NCI-H2171 (cell line): ENCODE data around the gene ZC3H10.
"Not testable (repeated sequence)": the region's sequence is repeated elsewhere in the genome, so short reads cannot be mapped to it uniquely, and the experiment has no call there.

Source experiments
- DNase-seq: peaks from one replicate; lab custom pipeline; 2025; lab: John Stamatoyannopoulos, UW

Gene ZC3H10

GRCh38 chr12:56154818-56155217, 36.8 kb downstream of the ZC3H10 start:
- no peak for DNase-seq

- no peak for DNase-seq
Observed at GRCh38 chr12:56155256-56155845, 37.3 kb downstream of the ZC3H10 start.

DNA sequence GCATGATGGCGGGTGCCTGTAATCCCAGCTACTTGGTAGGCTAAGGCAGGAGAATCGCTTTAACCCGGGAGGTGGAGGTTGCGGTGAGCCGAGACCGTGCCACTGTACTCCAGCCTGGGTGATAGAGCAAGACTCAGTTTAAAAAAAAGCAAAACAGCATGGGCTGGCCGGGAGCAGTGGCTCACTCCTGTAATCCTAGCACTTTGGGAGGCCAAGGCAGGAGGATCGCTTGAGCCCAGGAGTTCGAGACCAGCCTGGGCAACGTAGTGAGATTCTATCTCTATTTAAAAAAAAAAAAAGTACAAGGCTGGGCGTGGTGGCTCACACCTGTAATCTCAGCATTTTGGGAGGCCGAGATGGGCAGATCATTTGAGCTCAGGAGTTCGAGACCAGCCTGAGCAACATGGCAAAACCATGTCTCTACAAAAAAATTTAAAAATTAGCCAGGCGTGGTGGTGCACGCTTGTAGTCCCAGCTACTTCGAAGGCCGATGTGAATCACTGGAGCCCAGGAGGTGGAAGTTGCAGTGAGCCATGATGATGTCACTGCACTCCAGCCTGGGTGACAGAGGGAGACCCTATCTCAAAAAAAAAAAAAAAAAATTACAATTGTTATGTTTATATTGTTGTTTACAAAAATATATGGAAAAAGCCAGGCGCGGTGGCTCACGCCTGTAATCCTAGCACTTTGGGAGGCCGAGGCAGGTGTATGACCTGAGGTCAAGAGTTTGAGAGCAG, 38.6 kb downstream of the ZC3H10 start:
- DNase-seq = not testable (repeated sequence)

- peak; percentile 90 for DNase-seq
Observed at GRCh38 chr12:56157201-56158028, 39.3 kb downstream of the ZC3H10 start.

DNA sequence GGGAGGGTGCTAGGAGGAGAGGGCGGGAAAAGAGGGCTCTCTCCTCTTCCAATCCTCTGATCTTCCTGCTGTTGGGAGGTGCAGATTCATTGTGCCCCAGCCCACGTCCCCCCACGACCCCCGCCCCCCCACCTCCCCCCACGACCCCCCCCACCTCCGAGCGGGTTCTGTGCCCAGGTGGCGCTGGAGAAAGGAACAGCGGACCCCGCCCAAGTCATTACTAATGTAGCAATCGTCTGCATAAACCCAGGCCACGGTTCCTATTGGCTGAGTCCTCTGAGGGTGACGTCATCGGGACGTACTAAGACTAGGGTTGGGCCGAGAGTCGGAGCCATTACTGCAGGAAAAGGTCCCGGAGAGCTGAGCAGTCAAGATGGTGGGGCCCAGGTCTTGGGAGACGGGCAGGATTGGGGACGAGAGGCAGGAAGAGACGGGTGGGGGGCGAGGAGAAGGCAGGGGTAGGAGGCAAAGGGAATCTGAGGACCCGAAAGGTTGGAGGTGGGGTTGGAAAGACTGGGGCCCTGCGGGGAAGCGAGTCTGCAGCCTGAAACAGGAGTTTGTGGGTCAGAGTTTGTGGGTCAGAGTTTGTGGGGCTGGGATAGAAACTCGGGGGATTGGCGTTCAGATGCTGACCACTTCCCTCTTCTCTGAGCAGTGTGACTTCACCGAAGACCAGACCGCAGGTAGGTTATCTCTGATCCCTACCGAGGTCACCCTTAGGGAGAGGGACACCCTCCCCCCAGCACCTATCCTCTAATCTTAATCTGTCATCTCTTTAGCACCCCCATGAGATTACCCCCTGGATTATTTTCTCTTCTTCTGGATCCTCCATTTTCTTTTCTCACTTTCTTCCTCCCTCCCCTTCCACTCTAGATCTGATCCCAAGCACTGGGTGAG, 40.2 kb downstream of the ZC3H10 start, which contains the start of gene MYL6:
TSS of gene MYL6 (plus strand) at position 331 of the 897 bp plus-strand sequence. CDS start at position 374, 43 bp downstream.
- DNase-seq = peak; percentile 98

DNA sequence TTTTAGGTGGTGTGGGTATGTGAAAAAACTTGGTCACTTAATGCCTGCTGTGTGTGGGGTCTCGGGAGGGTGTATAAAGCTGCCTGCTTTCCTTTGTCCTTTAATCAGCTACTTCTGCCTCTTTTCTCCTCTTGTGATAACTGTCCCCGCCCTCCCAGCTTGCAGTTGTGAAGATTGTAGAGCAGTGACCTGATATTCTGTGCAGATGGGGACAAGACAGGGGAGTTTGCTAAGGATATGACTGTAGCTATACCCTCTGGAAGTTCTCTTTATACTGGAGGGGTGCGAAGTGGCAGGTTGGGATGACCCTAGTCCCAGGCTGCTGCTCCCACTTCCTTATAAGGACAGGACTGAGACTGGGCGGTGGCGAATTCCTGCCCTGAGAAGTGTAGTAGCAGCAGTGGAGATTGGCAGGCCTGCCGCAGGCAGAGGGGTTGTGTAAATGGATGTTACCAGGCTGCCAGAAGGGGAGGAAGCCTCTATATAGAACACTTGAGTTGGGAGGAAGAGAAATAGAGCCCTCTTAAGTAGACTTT, 40.9 kb downstream of the ZC3H10 start:
- DNase-seq = no peak

DNA sequence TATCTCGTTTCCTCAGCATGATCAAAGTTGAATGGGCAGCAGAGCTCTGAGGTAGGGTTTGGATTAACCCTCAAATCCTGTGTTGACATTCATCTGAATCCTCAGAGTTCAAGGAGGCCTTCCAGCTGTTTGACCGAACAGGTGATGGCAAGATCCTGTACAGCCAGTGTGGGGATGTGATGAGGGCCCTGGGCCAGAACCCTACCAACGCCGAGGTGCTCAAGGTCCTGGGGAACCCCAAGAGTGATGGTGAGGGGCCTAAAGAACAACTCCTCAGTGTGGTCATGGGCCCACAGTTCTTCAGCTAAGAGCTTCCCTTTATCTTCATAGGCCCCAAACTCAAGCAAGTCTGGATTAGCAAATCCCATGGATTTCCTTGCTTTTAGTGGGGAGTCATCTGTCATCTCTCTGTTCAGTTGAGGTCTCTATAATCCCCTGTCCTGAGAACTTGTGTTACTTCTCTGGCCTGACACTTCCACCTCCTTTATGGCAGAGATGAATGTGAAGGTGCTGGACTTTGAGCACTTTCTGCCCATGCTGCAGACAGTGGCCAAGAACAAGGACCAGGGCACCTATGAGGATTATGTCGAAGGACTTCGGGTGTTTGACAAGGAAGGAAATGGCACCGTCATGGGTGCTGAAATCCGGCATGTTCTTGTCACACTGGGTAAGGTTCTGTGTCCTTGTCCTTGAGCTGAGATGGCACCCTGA, 41.6 kb downstream of the ZC3H10 start:
- DNase-seq = no peak

DNA sequence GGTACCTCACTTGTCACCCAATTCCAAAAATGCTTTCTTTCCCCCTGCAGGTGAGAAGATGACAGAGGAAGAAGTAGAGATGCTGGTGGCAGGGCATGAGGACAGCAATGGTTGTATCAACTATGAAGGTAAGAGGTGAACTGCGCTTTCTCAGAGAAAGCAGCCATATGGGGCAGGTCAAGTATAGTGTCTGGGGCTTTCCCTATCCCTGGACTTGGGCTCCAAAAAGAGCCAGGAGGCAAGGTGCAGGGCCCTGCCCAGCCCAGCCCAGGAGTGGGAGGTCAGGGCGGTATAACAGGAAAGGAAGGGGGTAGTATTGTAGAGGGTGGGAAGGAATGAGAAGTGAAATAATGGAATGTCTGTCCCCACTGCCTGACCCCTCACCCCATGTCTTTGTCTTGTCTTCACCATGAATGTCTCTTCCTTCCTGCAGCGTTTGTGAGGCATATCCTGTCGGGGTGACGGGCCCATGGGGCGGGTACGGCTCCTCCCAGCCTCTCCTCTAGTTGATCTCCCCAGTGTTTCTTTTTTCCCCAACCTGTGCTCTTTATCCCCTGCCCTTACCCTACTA, 42.2 kb downstream of the ZC3H10 start:
- DNase-seq = no peak

GRCh38 chr12:56160894-56161689, 43.0 kb downstream of the ZC3H10 start:
- no peak for DNase-seq

GRCh38 chr12:56161690-56162351, 43.8 kb downstream of the ZC3H10 start:
- DNase-seq = no peak

- no peak for DNase-seq
Observed at GRCh38 chr12:56162468-56163290, 44.6 kb downstream of the ZC3H10 start.

DNA sequence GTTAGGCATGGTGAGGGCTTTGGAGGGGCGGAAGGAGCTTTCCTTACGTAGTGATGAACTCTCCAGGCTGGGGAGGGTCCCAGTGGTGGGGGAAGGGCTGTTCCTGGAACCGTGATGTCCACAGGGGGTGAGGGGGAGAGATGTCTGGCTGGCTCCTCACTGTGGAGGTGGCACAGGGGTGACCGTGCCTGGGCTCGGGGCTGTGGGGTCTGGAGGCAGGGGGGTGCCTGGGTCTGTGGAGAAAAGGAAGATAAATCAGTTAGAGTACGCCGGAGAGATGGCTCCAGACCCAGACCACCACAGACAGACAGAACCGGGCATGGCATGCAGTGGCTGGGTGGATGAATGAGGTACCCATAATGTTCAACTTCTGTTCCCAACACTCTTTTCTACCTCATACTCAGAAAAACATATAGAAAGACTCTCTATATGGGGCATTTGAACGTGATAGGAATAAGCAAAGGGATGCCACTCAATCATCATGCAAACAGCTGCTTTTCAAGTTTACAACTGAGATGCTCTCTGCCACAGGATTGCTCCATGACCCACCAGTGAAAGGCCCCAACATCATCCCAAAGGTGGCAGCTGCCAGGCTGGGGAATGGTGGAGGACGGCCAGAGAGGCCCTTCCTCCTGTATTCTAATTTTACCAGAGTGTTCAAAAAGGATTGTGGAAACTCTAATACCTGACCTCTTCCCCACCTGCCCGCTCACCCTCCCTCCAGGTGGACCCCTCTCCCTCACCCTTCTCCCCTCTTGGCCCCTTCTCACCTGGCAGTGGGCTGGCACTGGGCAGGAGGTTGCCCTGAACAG, 45.7 kb downstream of the ZC3H10 start:
- DNase-seq = no peak

- no peak for DNase-seq
Observed at GRCh38 chr12:56164345-56164729, 46.3 kb downstream of the ZC3H10 start.

DNA sequence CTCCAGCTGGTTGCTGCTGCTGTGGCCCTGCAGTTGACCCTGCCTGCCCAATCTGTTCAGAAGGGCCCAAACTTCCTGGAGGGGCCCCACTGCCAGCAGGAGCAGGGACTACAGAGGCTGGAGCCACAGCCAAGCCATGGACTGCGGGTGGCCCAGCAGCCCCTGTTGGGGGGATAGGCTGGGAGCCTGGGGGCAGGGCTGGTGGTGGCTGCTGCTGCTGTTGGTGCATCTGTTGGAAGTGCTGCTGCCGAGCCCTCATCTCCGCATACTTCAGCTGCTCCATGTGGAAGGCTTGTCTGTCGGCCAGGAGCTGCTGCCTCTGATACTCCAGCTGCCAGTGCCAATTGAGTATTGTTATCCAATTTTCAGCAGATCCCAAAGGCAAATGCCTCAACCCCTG, 47.3 kb downstream of the ZC3H10 start:
- DNase-seq = no peak

- DNase-seq = no peak
Observed at GRCh38 chr12:56169229-56169759, 51.2 kb downstream of the ZC3H10 start.

GRCh38 chr12:56172839-56173238, 54.8 kb downstream of the ZC3H10 start:
- DNase-seq = no peak
